GM20000 (cell line): Measurements from ENCODE around the gene KLHL29.

ENCODE experiments used
- DNase-seq: peaks from one replicate; pipeline ENCODE4 v3.0.0; 2012; ENCODE audit warnings: low spot score
- CTCF ChIP-seq: IDR thresholded peaks from 2 replicates; pipeline ENCODE4 v1.5.1; 2012; ENCODE audit warnings: mild to moderate bottlenecking, control low read depth; ENCODE audit errors: extremely low read depth, missing control alignments

The KLHL29 gene

DNA sequence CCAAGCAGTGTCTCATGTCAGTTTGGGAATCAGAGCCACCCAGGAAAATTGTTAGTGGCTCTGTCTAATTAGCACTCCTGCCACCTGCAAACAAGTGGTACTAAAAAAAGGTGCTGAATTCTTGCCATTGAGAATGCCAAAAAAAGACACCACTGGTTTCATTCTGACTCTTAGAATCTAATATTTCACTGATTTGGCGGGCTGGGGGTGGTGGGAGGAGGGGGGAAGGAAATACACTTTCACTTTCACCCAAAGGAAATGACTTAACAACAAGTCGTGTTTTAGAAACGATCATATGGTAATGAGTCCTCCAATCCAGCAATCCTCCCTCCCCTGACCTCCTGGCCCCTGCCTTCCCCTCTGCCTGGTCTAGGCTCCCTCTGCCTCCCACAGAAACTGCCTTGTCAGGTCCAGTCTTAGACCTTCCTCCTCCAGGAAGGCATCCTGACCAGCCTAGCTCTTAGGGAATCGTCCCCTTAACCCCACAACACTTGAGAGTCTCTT lies 4.4 kb upstream of the KLHL29 start:
- no peak for TF ChIP-seq CTCF
- DNase-seq: peak; percentile 76

DNA sequence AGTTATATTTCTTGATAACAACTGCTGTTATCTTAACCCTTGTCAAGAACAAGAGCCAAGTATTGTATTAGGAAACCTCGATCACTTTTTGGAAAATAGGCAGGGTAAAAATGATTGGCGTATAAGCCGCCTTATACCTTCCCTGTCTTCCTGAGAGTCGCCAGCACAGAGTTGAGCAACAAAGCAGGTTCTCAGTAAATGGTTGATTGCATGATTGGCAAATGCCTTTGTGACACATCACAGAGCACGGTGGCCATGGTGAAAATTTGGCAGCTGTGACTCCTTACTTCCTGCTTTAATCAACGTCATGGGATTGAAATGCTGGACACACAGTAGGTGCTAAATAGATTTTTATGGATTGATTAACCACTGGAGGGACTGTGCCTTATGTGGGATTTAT lies 3.9 kb upstream of the KLHL29 start:
- TF ChIP-seq CTCF: no peak
- no peak for DNase-seq

DNA sequence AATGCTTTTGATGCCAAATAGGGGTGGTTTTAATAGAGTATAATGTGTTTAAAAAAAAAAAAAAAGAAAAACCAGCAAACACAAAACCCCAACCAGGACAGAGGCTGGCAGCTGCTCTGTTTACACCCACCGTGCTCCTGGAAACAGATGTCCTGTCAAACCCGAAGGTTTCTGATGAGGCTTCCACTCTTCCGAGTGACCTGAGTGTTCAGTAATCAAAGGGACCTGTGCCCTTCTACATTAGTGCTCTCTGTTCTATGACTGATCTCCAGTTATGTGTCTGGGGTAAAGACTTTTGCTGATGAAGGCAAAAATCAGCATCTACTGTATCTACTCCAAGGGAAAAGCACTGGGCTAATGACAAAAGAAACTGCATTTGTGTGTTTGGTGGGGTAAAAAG lies 3.5 kb upstream of the KLHL29 start:
- no peak for DNase-seq
- TF ChIP-seq CTCF: no peak

- TF ChIP-seq CTCF: no peak
Observed at GRCh38 chr2:23383100-23383499, 1.9 kb upstream of the KLHL29 start.

GRCh38 chr2:23385351-23385747 lies 370 bp downstream of the KLHL29 start:
- DNase-seq: no peak
- TF ChIP-seq CTCF: no peak

More at GRCh38 chr2:23383100-23383499, 1.9 kb upstream of the KLHL29 start:
- no peak for DNase-seq

DNA sequence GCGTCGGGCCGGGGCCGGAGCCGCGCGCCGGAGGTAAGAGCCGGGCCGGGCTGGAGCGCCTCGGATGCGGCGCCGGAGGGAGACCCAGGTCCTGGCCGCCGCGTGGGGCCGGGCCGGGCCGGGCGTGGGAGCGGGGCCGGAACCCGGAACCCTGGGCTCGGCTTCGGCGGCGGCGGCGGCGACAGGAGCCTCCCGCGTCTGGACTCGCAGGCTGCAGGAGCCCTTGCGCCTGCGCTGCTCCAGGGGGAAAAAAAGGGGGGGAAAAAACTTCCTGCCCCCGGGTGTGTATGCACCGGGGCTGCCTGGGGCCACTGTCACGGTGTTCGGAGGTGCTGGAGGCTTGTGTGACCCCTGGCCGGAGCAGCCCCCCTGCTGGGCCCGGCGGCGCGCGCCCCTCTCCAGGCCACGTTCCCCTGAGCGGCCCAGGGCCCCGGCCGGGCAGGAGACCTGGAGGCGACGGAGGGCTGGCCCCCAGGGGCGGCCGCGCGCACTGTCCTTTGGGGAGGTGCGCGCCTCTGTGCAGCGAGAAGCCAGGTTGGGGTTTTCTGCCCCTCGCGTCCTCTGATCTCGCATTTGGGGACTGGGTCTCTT lies 864 bp downstream of the KLHL29 start:
- DNase-seq: peak; percentile 73
- TF ChIP-seq CTCF: no peak

- TF ChIP-seq CTCF: no peak
- DNase-seq: peak; percentile 68
Observed at GRCh38 chr2:23386339-23387220, 1.6 kb downstream of the KLHL29 start.
